H1 (cell line): Measurements from ENCODE around the gene HACD3. TPM values are rescaled to one million over a fixed set of nuclear protein-coding genes. Genes with fewer than 3 reads are reported as not detected.
"Not testable (repeated sequence)": the region's sequence is repeated elsewhere in the genome, so short reads cannot be mapped to it uniquely, and the experiment has no call there.

Source experiments
- CTCF ChIA-PET: fragments of 300-600 bp; sonication (Branson Sonifier 250); formaldehyde crosslinking; loops from one replicate; lab custom pipeline; 2021; ENCODE audit not compliant: partially characterized antibody; lab: Charles Lee
- POLR2A ChIA-PET: fragments of 300-600 bp; sonication (Branson Sonifier 250); formaldehyde crosslinking; loops from one replicate; lab custom pipeline; 2021; ENCODE audit warnings: inconsistent platforms; ENCODE audit not compliant: partially characterized antibody; lab: Charles Lee
- DNase-seq, 2 experiments: peaks; one replicate each; pipeline versions ENCODE4 v3.0.0 to v3.0.0-alpha.2; 2010 to 2022; ENCODE audit warnings: low spot score in 2 of 2, low read depth in 1 of 2, mixed read lengths in 1 of 2
- FAIRE-seq: peaks from 2 replicates; lab custom pipeline; 2011; peaks lifted over from hg19 to GRCh38; lab: Jason Lieb, UNC
- H2AFZ ChIP-seq: 2 replicates; pipeline ENCODE4 v1.8.1; 2012; ENCODE audit warnings: low read length, inconsistent platforms
- H2AK5ac ChIP-seq: 2 replicates; pipeline ENCODE4 v1.6.1; 2013; ENCODE audit warnings: low read depth, low read length
- H2BK120ac ChIP-seq: replicated peaks from 2 replicates; pipeline ENCODE3; 2013; ENCODE audit warnings: low read depth, low read length, inconsistent platforms
- H2BK12ac ChIP-seq: 2 replicates; pipeline ENCODE4 v1.6.1; 2013; ENCODE audit warnings: low read depth, low read length
- H2BK15ac ChIP-seq: 2 replicates; pipeline ENCODE4 v1.6.1; 2013; ENCODE audit warnings: low read length
- H2BK20ac ChIP-seq: 2 replicates; pipeline ENCODE4 v1.6.1; 2013; ENCODE audit warnings: low read length
- H2BK5ac ChIP-seq: 2 replicates; pipeline ENCODE4 v1.6.1; 2013; ENCODE audit warnings: low read depth, low read length
- H3K14ac ChIP-seq: 2 replicates; pipeline ENCODE4 v1.6.1; 2013; ENCODE audit warnings: inconsistent platforms; ENCODE audit not compliant: insufficient read length
- H3K18ac ChIP-seq: 2 replicates; pipeline ENCODE4 v1.6.1; 2013; ENCODE audit warnings: low read length; ENCODE audit errors: extremely low read depth
- H3K23ac ChIP-seq: 2 replicates; pipeline ENCODE4 v1.6.1; 2013; ENCODE audit warnings: inconsistent platforms; ENCODE audit not compliant: insufficient read length
- H3K23me2 ChIP-seq: 2 replicates; pipeline ENCODE4 v1.6.1; 2013; ENCODE audit warnings: low read depth, low read length
- H3K27ac ChIP-seq: 2 replicates; pipeline ENCODE4 v1.6.1; 2011; ENCODE audit warnings: low read depth, low read length, inconsistent platforms
- H3K27me3 ChIP-seq, 4 experiments: replicated peaks in 1 of 4; 1 replicate in 1 of 4; 2 replicates in 3 of 4; pipeline versions ENCODE4 v1.6.1 to v1.8.1; 2011 to 2013; ENCODE audit warnings: low read length in 3 of 4, mild to moderate bottlenecking in 3 of 4, inconsistent platforms in 2 of 4, mixed read lengths in 2 of 4, moderate library complexity in 1 of 4; ENCODE audit not compliant: control insufficient read depth in 3 of 4, insufficient read depth in 3 of 4; ENCODE audit errors: extremely low read depth in 1 of 4
- H3K36me3 ChIP-seq, 4 experiments: 2 replicates each; pipeline versions ENCODE4 v1.6.1 to v1.8.1; 2011 to 2013; ENCODE audit warnings: mild to moderate bottlenecking in 4 of 4, low read length in 3 of 4, moderate library complexity in 2 of 4, control low read depth in 1 of 4, inconsistent platforms in 1 of 4; ENCODE audit not compliant: insufficient read depth in 4 of 4, control insufficient read depth in 2 of 4
- H3K4ac ChIP-seq: replicated peaks from 2 replicates; pipeline ENCODE3; 2013; ENCODE audit warnings: low read length, low read depth, mixed read lengths, inconsistent platforms; ENCODE audit not compliant: insufficient read length
- H3K4me1 ChIP-seq, 4 experiments: replicated peaks in 1 of 4; 1 replicate in 1 of 4; 2 replicates in 3 of 4; pipeline versions ENCODE4 v1.6.1 to v1.8.1; 2011 to 2013; ENCODE audit warnings: low read length in 3 of 4, inconsistent platforms in 2 of 4, mixed read lengths in 1 of 4; ENCODE audit not compliant: insufficient read depth in 4 of 4, control insufficient read depth in 3 of 4
- H3K4me2 ChIP-seq, 2 experiments: 2 replicates each; pipeline versions ENCODE4 v1.6.1 to v1.8.1; 2011 to 2013; ENCODE audit warnings: low read depth in 2 of 2, low read length in 2 of 2, control low read depth in 1 of 2, inconsistent platforms in 1 of 2, mild to moderate bottlenecking in 1 of 2; ENCODE audit not compliant: insufficient read depth in 1 of 2
- H3K4me3 ChIP-seq, 4 experiments: fragments of 200-600, 300-600 bp in 1 of 4; sonication (generic), shearing (Covaris generic), sonication (Bioruptor Twin) in 1 of 4; 2 replicates each; pipeline versions ENCODE4 v1.5.1 to v1.8.1; 2011 to 2016; ENCODE audit warnings: low read length in 4 of 4, low read depth in 3 of 4, control low read depth in 2 of 4, inconsistent platforms in 2 of 4, mild to moderate bottlenecking in 2 of 4, mixed read lengths in 1 of 4, moderate library complexity in 1 of 4; ENCODE audit not compliant: insufficient read depth in 2 of 4; ENCODE audit errors: extremely low read depth in 1 of 4
- H3K56ac ChIP-seq: replicated peaks from 2 replicates; pipeline ENCODE3; 2013; ENCODE audit warnings: low read depth, mild to moderate bottlenecking, mixed read lengths, low read length, inconsistent platforms; ENCODE audit not compliant: insufficient read length
- H3K79me1 ChIP-seq: 2 replicates; pipeline ENCODE4 v1.6.1; 2013; ENCODE audit warnings: low read depth, low read length, control low read depth
- H3K79me2 ChIP-seq, 2 experiments: 2 replicates each; pipeline versions ENCODE4 v1.6.1 to v1.8.1; 2012 to 2013; ENCODE audit warnings: low read length in 2 of 2, mild to moderate bottlenecking in 2 of 2, inconsistent platforms in 1 of 2; ENCODE audit not compliant: insufficient read depth in 2 of 2, control insufficient read depth in 1 of 2
- H3K9ac ChIP-seq, 4 experiments: replicated peaks in 1 of 4; 1 replicate in 1 of 4; 2 replicates in 3 of 4; pipeline versions ENCODE4 v1.6.1 to v1.8.1; 2011 to 2013; ENCODE audit warnings: low read depth in 3 of 4, low read length in 3 of 4, control low read depth in 2 of 4, mild to moderate bottlenecking in 2 of 4, moderate library complexity in 2 of 4, inconsistent platforms in 1 of 4; ENCODE audit errors: extremely low read depth in 1 of 4
- H3K9me3 ChIP-seq, 2 experiments: 2 replicates each; pipeline versions ENCODE4 v1.6.1 to v1.8.1; 2012 to 2013; ENCODE audit warnings: mild to moderate bottlenecking in 2 of 2, moderate library complexity in 2 of 2, control low read depth in 1 of 2, inconsistent platforms in 1 of 2, low read depth in 1 of 2, low read length in 1 of 2, mixed read lengths in 1 of 2; ENCODE audit not compliant: insufficient read depth in 2 of 2
- H4K20me1 ChIP-seq, 2 experiments: replicated peaks in 1 of 2; 2 replicates each; pipeline versions ENCODE3 to v1.8.1; 2011 to 2013; ENCODE audit warnings: inconsistent platforms in 2 of 2, low read length in 2 of 2, mild to moderate bottlenecking in 1 of 2; ENCODE audit not compliant: insufficient read depth in 2 of 2, control insufficient read depth in 1 of 2
- H4K5ac ChIP-seq: 2 replicates; pipeline ENCODE4 v1.6.1; 2013; ENCODE audit warnings: low read length, low read depth, mixed read lengths, inconsistent platforms; ENCODE audit not compliant: insufficient read length
- H4K8ac ChIP-seq: 2 replicates; pipeline ENCODE4 v1.8.0; 2013; ENCODE audit warnings: mild to moderate bottlenecking, moderate library complexity, low read length, inconsistent platforms; ENCODE audit not compliant: insufficient read depth; ENCODE audit errors: extremely low read depth
- H4K91ac ChIP-seq: replicated peaks from 2 replicates; pipeline ENCODE3; 2013; ENCODE audit warnings: low read length, mixed read lengths, inconsistent platforms; ENCODE audit not compliant: insufficient read length
- whole genome bisulfite sequencing, 2 experiments: shearing (Covaris generic) in 1 of 2; methylation state at CpG; one replicate each; pipeline versions ENCODE4 v1.1.6 to v1.1.7; 2013 to 2015; ENCODE audit warnings: low lambda C conversion rate in 2 of 2, mixed read lengths in 2 of 2, inconsistent platforms in 1 of 2, low coverage in 1 of 2, missing lambda C conversion rate in 1 of 2; ENCODE audit not compliant: insufficient replicate concordance in 2 of 2, insufficient coverage in 1 of 2, insufficient read length in 1 of 2; ENCODE audit errors: extremely low coverage in 1 of 2, missing lambda C conversion rate in 1 of 2; 5-methylcytosine and 5-hydroxymethylcytosine counted together
- polyA plus RNA-seq, 7 experiments: library from polyadenylated mRNA; depleted of rRNA in 3 of 7; stranded (reverse) in 5 of 7; unstranded in 2 of 7; fragments of >200 nt in 5 of 7; fragments of 200-250 nt in 2 of 7; gene quantifications; 1 replicate in 5 of 7; 2 replicates in 1 of 7; 4 replicates in 1 of 7; pipeline versions ENCODE4 v1.2.1 to v1.2.3, GENCODE V29; 2011 to 2013; ENCODE audit warnings: missing spikeins in 2 of 7, mixed read lengths in 2 of 7
- total RNA-seq: library from RNA; stranded (reverse); fragmentation: NEBNext Ultra II Directional; extraction: Animal tissue kit (Norgen Biotek cat#: 25700); gene quantifications from 2 replicates; pipeline ENCODE4 v1.2.1, GENCODE V29; 2021

HACD3 gene
- total and polyA plus RNA-seq, 2 of the 8 experiments (the other 6 are each of a cell fraction or from before 2014, with no cell fraction given) = 78.8 to 120 TPM

DNA sequence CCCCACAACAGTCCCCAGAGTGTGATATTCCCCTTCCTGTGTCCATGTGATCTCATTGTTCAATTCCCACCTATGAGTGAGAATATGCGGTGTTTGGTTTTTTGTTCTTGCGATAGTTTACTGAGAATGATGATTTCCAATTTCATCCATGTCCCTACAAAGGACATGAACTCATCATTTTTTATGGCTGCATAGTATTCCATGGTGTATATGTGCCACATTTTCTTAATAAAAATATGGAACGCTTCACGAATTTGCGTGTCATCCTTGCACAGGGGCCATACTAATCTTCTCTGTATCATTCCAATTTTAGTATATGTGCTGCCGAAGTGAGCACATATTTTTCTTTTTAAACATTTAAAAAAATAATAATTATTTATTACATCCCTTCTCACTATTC is 22.6 kb downstream of the HACD3 start:
- H4K8ac ChIP-seq, H3K4me3 ChIP-seq, H3K27me3 ChIP-seq, H2BK15ac ChIP-seq, H3K4ac ChIP-seq, H2BK5ac ChIP-seq, H3K14ac ChIP-seq, DNase-seq, H3K18ac ChIP-seq, H3K79me1 ChIP-seq, H3K27ac ChIP-seq, FAIRE-seq, H3K4me2 ChIP-seq, H3K23me2 ChIP-seq, H3K56ac ChIP-seq, H2BK120ac ChIP-seq, H2BK20ac ChIP-seq, H3K9me3 ChIP-seq, CTCF ChIA-PET, H4K91ac ChIP-seq, H2BK12ac ChIP-seq, H3K9ac ChIP-seq, H2AFZ ChIP-seq, H2AK5ac ChIP-seq, H3K23ac ChIP-seq, H3K4me1 ChIP-seq, H4K5ac ChIP-seq: not testable (repeated sequence)
- POLR2A ChIA-PET = interaction anchor here (1.8 kb wide), 1 partner anchor 22 kb away, joined by 4 read pairs; no protein-coding TSS in a partner anchor
- 95% methylated on average over 4 of the region's 6 CpGs; no CpG with 5 or more reads in 1 of the 2 experiments for WGBS, 2 experiments
- H3K79me2 ChIP-seq = peaks cover 6 to 46% of the 10 kb centered on the region in 2 experiments; a peak in 3 of 4 replicates
- H3K36me3 ChIP-seq = peaks cover 10 to 33% (median 21%) of the 10 kb centered on the region in 4 experiments
- H4K20me1 ChIP-seq = peaks cover 14 to 17% of the 10 kb centered on the region in 2 experiments
